AG04450 (cell line): ENCODE data around the gene ZSWIM4. TPM values are rescaled to one million over a fixed set of nuclear protein-coding genes. Genes with fewer than 3 reads are reported as not detected.

Source experiments
- CTCF ChIA-PET: fragments of 300-600, 350-600 bp; formaldehyde crosslinking; extraction: SDS; loops from one replicate; lab custom pipeline; 2022; ENCODE audit warnings: antibody characterized with exemption, inconsistent platforms; lab: Charles Lee
- POLR2A ChIA-PET: fragments of 350-600 bp; formaldehyde crosslinking; extraction: SDS; loops from one replicate; lab custom pipeline; 2021; ENCODE audit warnings: antibody characterized with exemption, inconsistent platforms; lab: Yijun Ruan, JAX
- DNase-seq: peaks from one replicate; pipeline ENCODE4 v3.0.0-alpha.2; 2011; ENCODE audit warnings: low read depth, low spot score
- H3K27ac ChIP-seq: one replicate; pipeline ENCODE4 v1.5.1; 2012; ENCODE audit warnings: low read depth, low read length, control low read depth
- H3K27me3 ChIP-seq: one replicate; pipeline ENCODE4 v1.6.0; 2012; ENCODE audit warnings: low read length; ENCODE audit not compliant: control insufficient read depth, insufficient read depth
- H3K4me3 ChIP-seq: 2 replicates; pipeline ENCODE4 v1.5.1; 2011; ENCODE audit warnings: mild to moderate bottlenecking, low read depth, low read length, control low read depth
- H3K9me3 ChIP-seq: 2 replicates; pipeline ENCODE4 v1.5.1; 2012; ENCODE audit warnings: low read length; ENCODE audit not compliant: control insufficient read depth, insufficient read depth
- polyA plus RNA-seq: library from polyadenylated mRNA; depleted of rRNA; stranded (reverse); fragments of >200 nt; gene quantifications from 2 replicates; pipeline ENCODE4 v1.2.3, GENCODE V29; 2011
- TF ChIP-seq, protein P1 (sequence below): IDR thresholded peaks from 2 replicates; pipeline ENCODE4 v1.5.1; 2011; ENCODE audit warnings: low read depth, low read length, control low read depth, inconsistent platforms

ZSWIM4 gene
- polyA plus RNA-seq, 1 experiment, result 2.3 TPM

GRCh38 chr19:13812544-13812943, 17.3 kb downstream of the ZSWIM4 start:
- H3K27me3 ChIP-seq, result no peaks in the 10 kb centered on the region
- H3K9me3 ChIP-seq, result peaks cover 3% of the 10 kb centered on the region; the same call in 1 of the 2 replicates
- no peak overlapping the region for H3K4me3 ChIP-seq
- CTCF ChIA-PET, result no interaction called here
- POLR2A ChIA-PET, result no interaction called here
- TF ChIP-seq, protein P1, sequence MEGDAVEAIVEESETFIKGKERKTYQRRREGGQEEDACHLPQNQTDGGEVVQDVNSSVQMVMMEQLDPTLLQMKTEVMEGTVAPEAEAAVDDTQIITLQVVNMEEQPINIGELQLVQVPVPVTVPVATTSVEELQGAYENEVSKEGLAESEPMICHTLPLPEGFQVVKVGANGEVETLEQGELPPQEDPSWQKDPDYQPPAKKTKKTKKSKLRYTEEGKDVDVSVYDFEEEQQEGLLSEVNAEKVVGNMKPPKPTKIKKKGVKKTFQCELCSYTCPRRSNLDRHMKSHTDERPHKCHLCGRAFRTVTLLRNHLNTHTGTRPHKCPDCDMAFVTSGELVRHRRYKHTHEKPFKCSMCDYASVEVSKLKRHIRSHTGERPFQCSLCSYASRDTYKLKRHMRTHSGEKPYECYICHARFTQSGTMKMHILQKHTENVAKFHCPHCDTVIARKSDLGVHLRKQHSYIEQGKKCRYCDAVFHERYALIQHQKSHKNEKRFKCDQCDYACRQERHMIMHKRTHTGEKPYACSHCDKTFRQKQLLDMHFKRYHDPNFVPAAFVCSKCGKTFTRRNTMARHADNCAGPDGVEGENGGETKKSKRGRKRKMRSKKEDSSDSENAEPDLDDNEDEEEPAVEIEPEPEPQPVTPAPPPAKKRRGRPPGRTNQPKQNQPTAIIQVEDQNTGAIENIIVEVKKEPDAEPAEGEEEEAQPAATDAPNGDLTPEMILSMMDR, result no peak
- DNase-seq, result no peak
- H3K27ac ChIP-seq, result no peak overlapping the region

DNA sequence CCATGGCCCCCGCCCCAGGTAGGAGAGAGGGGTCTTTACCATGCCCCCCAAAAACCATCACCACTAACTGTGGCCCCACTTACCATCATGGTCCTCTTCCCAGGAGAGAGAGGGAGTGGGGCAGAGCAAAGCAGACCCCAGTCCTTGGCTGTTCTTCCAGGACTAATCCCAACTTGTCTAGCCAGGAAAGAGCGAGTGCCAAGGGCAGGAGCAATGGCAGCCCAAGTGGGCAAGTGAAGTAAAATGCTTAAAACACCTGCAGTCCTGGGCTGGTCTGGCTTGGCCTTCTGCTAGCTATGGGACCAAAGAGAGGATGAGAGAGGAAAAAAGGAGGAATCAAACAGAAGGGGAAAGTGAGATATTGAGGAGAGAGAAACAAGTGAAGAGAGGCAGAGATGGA, 17.9 kb downstream of the ZSWIM4 start:
- ChIA-PET POLR2A (no interaction called here), CTCF (interaction anchor here (0.6 kb wide), 1 partner anchor 17 kb away, joined by 3 read pairs; no protein-coding TSS in a partner anchor)
- Histone ChIP-seq H3K27ac (peak overlapping the region; percentile 11), H3K27me3 (no peaks in the 10 kb centered on the region), H3K4me3 (no peak overlapping the region), H3K9me3 (peaks cover 5% of the 10 kb centered on the region; the same call in 1 of the 2 replicates)
- TF ChIP-seq, protein P1, result no peak
- DNase-seq, result no peak

DNA sequence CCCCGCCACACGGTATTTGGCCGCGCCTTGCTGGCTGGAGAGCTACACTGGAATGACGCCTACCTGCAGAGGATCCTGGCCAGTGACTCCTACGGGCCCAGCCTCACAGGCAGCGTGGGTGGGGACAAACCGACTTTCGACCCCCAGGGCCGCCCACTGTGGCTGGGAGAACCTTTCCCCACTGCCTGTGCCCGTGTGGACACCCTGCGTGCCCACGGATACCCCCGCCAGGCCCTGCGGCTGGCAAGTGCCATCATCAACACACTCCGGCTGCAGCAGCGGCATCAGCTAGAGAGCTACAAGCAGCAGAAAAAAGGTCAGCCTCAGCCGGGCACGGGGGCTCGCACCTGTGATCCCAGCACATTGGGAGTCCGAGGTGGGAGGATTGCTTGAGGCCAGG, 19.3 kb downstream of the ZSWIM4 start:
- no peak overlapping the region for H3K4me3 ChIP-seq
- H3K9me3 ChIP-seq, result peaks cover 7% of the 10 kb centered on the region; the same call in 1 of the 2 replicates
- POLR2A ChIA-PET, result no interaction called here
- TF ChIP-seq, protein P1, result no peak
- H3K27ac ChIP-seq, result no peak overlapping the region
- DNase-seq, result no peak
- CTCF ChIA-PET, result no interaction called here
- no peaks in the 10 kb centered on the region for H3K27me3 ChIP-seq

DNA sequence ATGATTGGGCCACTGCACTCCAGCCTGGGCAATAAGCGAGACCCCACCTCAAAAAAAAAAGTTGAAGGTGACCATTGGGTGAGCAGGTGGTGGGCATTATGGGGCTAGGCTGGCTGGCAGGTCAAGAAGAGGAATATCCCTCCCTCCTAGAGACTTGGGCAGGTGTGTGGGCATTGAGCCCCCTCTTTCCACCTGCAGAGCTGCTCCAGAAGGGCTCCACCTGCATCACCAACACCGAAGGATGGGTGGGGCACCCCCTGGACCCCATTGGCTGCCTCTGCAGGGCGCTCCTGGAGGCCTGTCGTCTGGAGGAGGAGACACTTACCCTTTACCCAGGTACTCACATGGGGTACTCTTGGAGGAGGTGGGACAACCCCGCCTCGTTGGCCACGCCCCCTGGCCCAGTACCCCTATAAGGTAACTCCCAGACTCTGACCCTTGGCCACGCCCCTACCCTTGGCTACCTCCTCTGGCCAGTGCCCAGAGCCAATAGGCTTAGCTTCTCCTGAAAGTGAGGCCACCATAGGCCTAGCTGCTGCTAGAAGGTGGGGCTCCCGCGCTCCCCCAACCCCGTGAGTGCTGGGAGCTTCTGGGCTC, 21.9 kb downstream of the ZSWIM4 start:
- POLR2A ChIA-PET, result interaction anchor here (0.8 kb wide), 1 partner anchor 29 kb away, joined by 3 read pairs; no protein-coding TSS in a partner anchor
- no peak for DNase-seq

More for the DNA sequence above, 21.9 kb downstream of the ZSWIM4 start:
- Histone ChIP-seq H3K27ac (no peak overlapping the region), H3K9me3 (peaks cover 7% of the 10 kb centered on the region; the same call in 1 of the 2 replicates), H3K27me3 (no peaks in the 10 kb centered on the region), H3K4me3 (no peak overlapping the region)
- CTCF ChIA-PET, result interaction anchor here (0.8 kb wide), 1 partner anchor 9 kb away, joined by 4 read pairs; no protein-coding TSS in a partner anchor
- TF ChIP-seq, protein P1, result no peak
